Epithelial cell of proximal tubule (primary cell): ENCODE measurements around the gene AP3B1. TPM values are rescaled to one million over a fixed set of nuclear protein-coding genes. Genes with fewer than 3 reads are reported as not detected.
A peak's percentile ranks its signal among the peaks of the same experiment; 100 is the strongest.

Experiments
- DNase-seq: peaks from one replicate; pipeline ENCODE4 v3.0.0-alpha.2; 2011; ENCODE audit warnings: low read depth
- H3K4me3 ChIP-seq: 2 replicates; pipeline ENCODE4 v1.5.1; 2011; ENCODE audit warnings: low read depth, mild to moderate bottlenecking, low read length
- total RNA-seq: library from RNA; depleted of rRNA; stranded (reverse); fragments of >200 nt; gene quantifications from 2 replicates; pipeline ENCODE4 v1.2.3, GENCODE V29; 2015
- TF ChIP-seq, protein P1 (sequence below): conservative IDR thresholded peaks from 2 replicates; pipeline ENCODE4 v1.5.1; 2012; ENCODE audit warnings: low read depth, mild to moderate bottlenecking, low read length

The AP3B1 gene
- total RNA-seq, 1 donor from 2014 or later: 47.1 TPM

DNA sequence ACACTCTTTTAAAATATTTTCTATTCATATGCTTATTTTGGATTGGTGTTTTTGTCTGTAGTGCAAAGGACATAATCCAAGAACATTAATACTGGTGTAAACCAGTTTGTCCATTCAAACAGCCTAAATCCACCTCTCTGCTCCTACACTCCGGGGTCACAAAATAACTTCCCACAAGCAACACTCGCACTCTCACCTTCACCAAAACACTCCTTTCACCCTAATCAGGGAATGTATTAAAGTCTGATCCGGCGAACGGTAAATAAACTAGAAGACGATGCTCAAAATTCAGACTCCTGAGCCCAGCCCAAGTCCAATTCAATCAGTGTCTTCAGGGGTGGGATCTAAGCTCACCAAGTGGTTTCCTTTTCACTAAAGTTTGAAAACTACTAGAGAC is 649 bp downstream of the AP3B1 start:
- DNase-seq: no peak
- H3K4me3 ChIP-seq: peak overlapping the region; percentile 95
- TF ChIP-seq, protein P1, sequence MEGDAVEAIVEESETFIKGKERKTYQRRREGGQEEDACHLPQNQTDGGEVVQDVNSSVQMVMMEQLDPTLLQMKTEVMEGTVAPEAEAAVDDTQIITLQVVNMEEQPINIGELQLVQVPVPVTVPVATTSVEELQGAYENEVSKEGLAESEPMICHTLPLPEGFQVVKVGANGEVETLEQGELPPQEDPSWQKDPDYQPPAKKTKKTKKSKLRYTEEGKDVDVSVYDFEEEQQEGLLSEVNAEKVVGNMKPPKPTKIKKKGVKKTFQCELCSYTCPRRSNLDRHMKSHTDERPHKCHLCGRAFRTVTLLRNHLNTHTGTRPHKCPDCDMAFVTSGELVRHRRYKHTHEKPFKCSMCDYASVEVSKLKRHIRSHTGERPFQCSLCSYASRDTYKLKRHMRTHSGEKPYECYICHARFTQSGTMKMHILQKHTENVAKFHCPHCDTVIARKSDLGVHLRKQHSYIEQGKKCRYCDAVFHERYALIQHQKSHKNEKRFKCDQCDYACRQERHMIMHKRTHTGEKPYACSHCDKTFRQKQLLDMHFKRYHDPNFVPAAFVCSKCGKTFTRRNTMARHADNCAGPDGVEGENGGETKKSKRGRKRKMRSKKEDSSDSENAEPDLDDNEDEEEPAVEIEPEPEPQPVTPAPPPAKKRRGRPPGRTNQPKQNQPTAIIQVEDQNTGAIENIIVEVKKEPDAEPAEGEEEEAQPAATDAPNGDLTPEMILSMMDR: no peak

DNA sequence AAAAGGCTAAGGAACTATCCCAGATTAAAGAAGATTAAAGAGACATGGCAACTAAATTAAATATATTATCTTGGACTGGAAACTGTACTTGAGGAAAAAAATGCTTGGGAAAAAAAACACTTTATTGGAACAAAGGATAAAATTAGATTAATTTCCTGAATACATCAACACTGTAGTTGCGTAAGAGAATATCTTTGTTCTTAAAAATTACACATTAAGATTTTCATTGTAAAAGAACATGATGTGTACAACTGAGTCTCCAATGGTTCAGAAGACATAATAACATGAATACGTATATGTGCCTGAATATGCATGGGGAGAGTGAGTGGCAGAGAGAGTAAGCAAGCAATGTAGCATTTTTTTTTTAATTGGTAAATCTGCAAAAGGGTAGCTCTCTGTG is 2.8 kb downstream of the AP3B1 start:
- no peak for DNase-seq
- TF ChIP-seq, protein P1: no peak
- no peak overlapping the region for H3K4me3 ChIP-seq

DNA sequence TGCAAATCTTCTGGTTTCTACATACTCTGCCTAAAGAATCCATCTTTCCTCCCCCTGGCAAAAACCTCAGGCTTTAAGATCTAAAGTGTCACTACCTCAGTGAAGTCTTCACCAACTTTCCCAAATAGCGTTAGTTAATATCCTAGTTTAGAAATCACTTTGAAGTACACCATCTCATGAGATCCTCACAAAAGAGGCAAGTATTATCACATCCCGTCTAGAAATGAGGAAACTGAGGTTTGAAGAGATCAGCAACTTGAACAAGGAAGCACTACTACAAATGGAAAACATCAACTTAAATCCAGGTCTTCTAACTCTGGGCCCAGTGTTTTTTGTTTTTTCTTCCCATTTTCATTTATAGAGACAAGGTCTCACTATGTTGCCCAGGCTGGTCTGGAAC is 4.6 kb downstream of the AP3B1 start:
- no peak overlapping the region for H3K4me3 ChIP-seq
- TF ChIP-seq, protein P1: no peak
- no peak for DNase-seq

DNA sequence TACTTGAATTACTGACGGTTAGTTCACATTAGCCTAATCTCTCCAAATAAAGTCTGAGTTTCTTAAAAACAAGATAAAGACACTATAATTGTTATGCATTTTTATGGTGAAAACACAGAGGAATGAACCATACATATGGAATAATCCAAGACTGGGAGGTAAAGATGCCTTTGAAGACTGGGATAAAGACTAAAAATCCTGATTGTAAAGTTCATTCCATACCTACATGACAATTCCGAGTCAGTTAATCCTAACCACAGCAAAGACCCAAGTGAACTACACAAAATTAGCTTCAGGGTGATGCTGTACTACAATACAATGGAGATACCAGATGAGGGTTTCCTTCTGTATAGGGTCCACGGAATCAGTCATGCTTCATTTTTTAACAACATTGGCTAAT is 6.3 kb downstream of the AP3B1 start:
- H3K4me3 ChIP-seq: no peak overlapping the region
- DNase-seq: no peak
- TF ChIP-seq, protein P1: no peak

DNA sequence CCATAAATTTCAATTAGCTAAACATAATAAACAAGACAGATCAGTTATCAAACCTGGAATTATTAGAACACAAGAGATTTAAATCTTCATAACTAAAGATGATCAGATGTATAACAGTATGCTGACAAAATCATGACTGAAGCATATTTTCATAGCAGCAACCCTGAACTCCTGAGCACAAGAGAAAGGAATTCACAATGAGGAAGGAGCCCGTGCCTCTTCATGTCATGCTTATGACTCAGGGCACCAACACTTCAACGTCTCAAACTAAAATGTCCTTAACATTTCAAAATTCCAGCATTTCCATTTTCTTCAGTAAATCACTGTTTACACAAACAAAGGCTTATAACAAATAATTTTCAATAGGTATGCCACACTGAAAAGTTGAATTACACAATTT is 6.7 kb downstream of the AP3B1 start:
- peak; percentile 36 for DNase-seq
- H3K4me3 ChIP-seq: no peak overlapping the region
- TF ChIP-seq, protein P1: no peak

DNA sequence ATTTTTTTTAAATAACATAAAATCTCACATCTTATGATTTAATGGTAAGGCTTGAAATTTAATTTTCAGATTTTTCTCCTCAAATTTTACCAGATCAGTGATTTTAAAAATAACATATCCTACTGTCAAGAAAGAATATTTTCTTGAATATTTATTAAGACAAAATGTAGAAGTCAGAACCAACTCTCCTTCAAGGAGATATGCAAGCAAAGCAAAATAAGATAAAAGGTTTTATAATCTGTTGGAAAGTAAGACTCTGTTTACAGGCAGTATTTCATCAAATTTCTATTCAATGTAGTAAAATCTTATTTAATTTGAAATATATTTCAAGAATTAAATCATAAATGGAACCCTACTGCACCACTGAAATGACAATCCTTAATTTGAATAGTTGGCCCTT is 7.3 kb downstream of the AP3B1 start:
- TF ChIP-seq, protein P1: no peak
- H3K4me3 ChIP-seq: no peak overlapping the region
- no peak for DNase-seq

DNA sequence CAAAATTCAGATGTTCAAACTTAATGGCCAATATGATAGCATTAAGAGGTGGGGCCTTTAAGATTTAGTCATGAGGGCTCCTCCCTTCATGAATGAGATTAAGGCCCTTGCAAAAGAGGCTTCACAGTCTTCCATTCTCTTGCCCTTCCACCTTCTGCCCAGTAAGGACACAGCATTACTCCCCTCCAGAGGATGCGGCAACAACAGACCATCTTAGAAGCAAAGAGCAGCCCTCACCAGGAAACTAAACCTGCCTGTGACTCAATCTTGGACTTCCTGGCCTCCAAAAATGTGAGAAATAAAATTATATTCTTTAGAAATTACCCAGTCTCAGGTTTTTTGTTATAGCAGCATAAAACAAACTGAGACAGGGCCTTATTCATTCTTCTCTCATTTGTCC is 8.2 kb downstream of the AP3B1 start:
- no peak for DNase-seq

More for the DNA sequence above, 8.2 kb downstream of the AP3B1 start:
- TF ChIP-seq, protein P1: no peak
- no peak overlapping the region for H3K4me3 ChIP-seq
